ENCODE results near the gene ATP1B2.
A peak's percentile ranks its signal among the peaks of the same experiment; 100 is the strongest.

The ATP1B2 gene

GRCh38 chr17:7685533-7686221 is 35.0 kb downstream of the ATP1B2 start:
- peak; percentile 94 for DNase-seq (ENCODE audit: low spot score)

- DNase-seq (ENCODE audit: low spot score) = peak; percentile 83
These were observed 35.7 kb downstream of the ATP1B2 start for GRCh38 chr17:7686222-7687071.

GRCh38 chr17:7687072-7687907 is 36.6 kb downstream of the ATP1B2 start, which contains the start of gene TP53:
Gene TP53, minus strand, starts transcription at chr17:7687490. Its CDS starts 10,896 bp downstream, at chr17:7676594.
- peak; percentile 87 for DNase-seq (ENCODE audit: low spot score)

GRCh38 chr17:7687908-7688807 is 37.4 kb downstream of the ATP1B2 start, which contains the start of gene WRAP53:
Gene WRAP53, plus strand, starts transcription at chr17:7688477. Its CDS starts 172 bp downstream, at chr17:7688649.
- DNase-seq (ENCODE audit: low spot score) = peak; percentile 96

GRCh38 chr17:7688808-7689316 is 38.1 kb downstream of the ATP1B2 start:
- no peak for DNase-seq (ENCODE audit: low spot score)

- no peak for DNase-seq (ENCODE audit: low spot score)
These were observed 44.9 kb downstream of the ATP1B2 start for GRCh38 chr17:7695586-7695985.

- no peak for DNase-seq (ENCODE audit: low spot score)
These were observed 47.3 kb downstream of the ATP1B2 start for GRCh38 chr17:7697828-7698588.

- DNase-seq (ENCODE audit: low spot score) = no peak
These were observed 49.8 kb downstream of the ATP1B2 start for GRCh38 chr17:7700510-7700909.

- DNase-seq (ENCODE audit: low spot score) = no peak
These were observed 51.0 kb downstream of the ATP1B2 start for GRCh38 chr17:7701681-7702080.

- DNase-seq (ENCODE audit: low spot score) = no peak
These were observed 52.0 kb downstream of the ATP1B2 start for GRCh38 chr17:7702776-7703175.

- no peak for DNase-seq (ENCODE audit: low spot score)
These were observed 53.1 kb downstream of the ATP1B2 start for GRCh38 chr17:7703584-7704479.

GRCh38 chr17:7704601-7705268 is 54.0 kb downstream of the ATP1B2 start, which contains the start of gene EFNB3:
Gene EFNB3, plus strand, starts transcription at chr17:7705202. Its CDS starts 397 bp downstream, at chr17:7705599.
- DNase-seq (ENCODE audit: low spot score) = no peak

- no peak for DNase-seq (ENCODE audit: low spot score)
These were observed 54.8 kb downstream of the ATP1B2 start for GRCh38 chr17:7705269-7706255.

GRCh38 chr17:7706631-7707354 is 56.1 kb downstream of the ATP1B2 start:
- no peak for DNase-seq (ENCODE audit: low spot score)

All from kidney capillary endothelial cell (primary cell).